Parathyroid adenoma (tissue), 2 donors: ENCODE results near the gene BMP3.
A peak's percentile ranks its signal among the peaks of the same experiment; 100 is the strongest.

ENCODE experiments used
- H2AFZ ChIP-seq: fragments of 300-600 bp; sonication (generic); one replicate; pipeline ENCODE4 v1.7.0; 2017; ENCODE audit warnings: antibody characterized with exemption, mild to moderate bottlenecking
- H3K27ac ChIP-seq: fragments of 300-600 bp; sonication (generic); one replicate; pipeline ENCODE4 v1.7.0; 2017
- H3K27me3 ChIP-seq: fragments of 300-600 bp; sonication (generic); one replicate; pipeline ENCODE4 v1.7.0; 2017; ENCODE audit warnings: low read length; ENCODE audit not compliant: control insufficient read depth, insufficient read depth
- H3K36me3 ChIP-seq: fragments of 300-600 bp; sonication (generic); one replicate; pipeline ENCODE4 v1.7.0; 2017; ENCODE audit warnings: low read length; ENCODE audit not compliant: control insufficient read depth, insufficient read depth
- H3K4me1 ChIP-seq: fragments of 300-600 bp; sonication (generic); one replicate; pipeline ENCODE4 v1.7.0; 2017; ENCODE audit warnings: control low read depth
- H3K4me2 ChIP-seq: fragments of 300-600 bp; sonication (generic); one replicate; pipeline ENCODE4 v1.7.0; 2017; ENCODE audit warnings: low read length
- H3K4me3 ChIP-seq: fragments of 300-600 bp; sonication (generic); one replicate; pipeline ENCODE4 v1.7.0; 2017; ENCODE audit warnings: low read depth, low read length
- H3K79me2 ChIP-seq: fragments of 300-600 bp; sonication (generic); one replicate; pipeline ENCODE4 v1.7.0; 2017; ENCODE audit warnings: control low read depth
- H3K9ac ChIP-seq: fragments of 300-600 bp; sonication (generic); one replicate; pipeline ENCODE4 v1.7.0; 2017; ENCODE audit warnings: mild to moderate bottlenecking
- H3K9me3 ChIP-seq: fragments of 300-600 bp; sonication (generic); one replicate; pipeline ENCODE4 v1.7.0; 2017; ENCODE audit warnings: low read length; ENCODE audit not compliant: control insufficient read depth
- CTCF ChIP-seq: fragments of 300-600 bp; sonication (generic); IDR thresholded peaks from one replicate; pipeline ENCODE4 v1.7.0; 2017; ENCODE audit warnings: antibody characterized with exemption, mild to moderate bottlenecking
- donor health status: primary hyperparathyroidism.

The BMP3 gene

GRCh38 chr4:81031796-81032551, 1.5 kb downstream of the BMP3 start:
- H3K4me2 ChIP-seq, result peak overlapping the region; percentile 74
- H3K36me3 ChIP-seq, result no peaks in the 10 kb centered on the region
- no peaks in the 10 kb centered on the region for H3K9me3 ChIP-seq
- no peaks in the 10 kb centered on the region for H3K27me3 ChIP-seq
- H3K4me1 ChIP-seq, result no peaks in the 10 kb centered on the region
- no peak overlapping the region for H3K4me3 ChIP-seq
- H2AFZ ChIP-seq, result no peak overlapping the region
- H3K9ac ChIP-seq, result no peak overlapping the region
- no peak overlapping the region for H3K27ac ChIP-seq
- no peak for TF ChIP-seq CTCF
- no peaks in the 10 kb centered on the region for H3K79me2 ChIP-seq

- Histone ChIP-seq H3K4me3 (no peak overlapping the region), H3K79me2 (no peaks in the 10 kb centered on the region), H3K36me3 (no peaks in the 10 kb centered on the region), H3K9ac (no peak overlapping the region), H3K27me3 (no peaks in the 10 kb centered on the region), H3K27ac (no peak overlapping the region), H3K4me2 (no peak overlapping the region), H3K4me1 (no peaks in the 10 kb centered on the region), H3K9me3 (no peaks in the 10 kb centered on the region), H2AFZ (no peak overlapping the region)
- no peak for TF ChIP-seq CTCF
Observed at GRCh38 chr4:81032771-81033684, 2.5 kb downstream of the BMP3 start.

- Histone ChIP-seq H3K4me2 (no peak overlapping the region), H3K36me3 (no peaks in the 10 kb centered on the region), H3K79me2 (no peaks in the 10 kb centered on the region), H2AFZ (no peak overlapping the region), H3K4me1 (no peaks in the 10 kb centered on the region), H3K9ac (no peak overlapping the region), H3K9me3 (no peaks in the 10 kb centered on the region), H3K4me3 (no peak overlapping the region), H3K27ac (no peak overlapping the region), H3K27me3 (no peaks in the 10 kb centered on the region)
- no peak for TF ChIP-seq CTCF
Observed at GRCh38 chr4:81038636-81039350, 8.3 kb downstream of the BMP3 start.

- Histone ChIP-seq H3K27me3 (no peaks in the 10 kb centered on the region), H3K27ac (no peak overlapping the region), H3K9ac (no peak overlapping the region), H3K36me3 (no peaks in the 10 kb centered on the region), H2AFZ (no peak overlapping the region), H3K79me2 (no peaks in the 10 kb centered on the region), H3K9me3 (no peaks in the 10 kb centered on the region), H3K4me1 (no peaks in the 10 kb centered on the region), H3K4me3 (no peak overlapping the region), H3K4me2 (no peak overlapping the region)
- TF ChIP-seq CTCF, result no peak
Observed at GRCh38 chr4:81039351-81039972, 9.0 kb downstream of the BMP3 start.
